ENCODE results near the gene GFRA1. TPM values are rescaled to one million over a fixed set of nuclear protein-coding genes. Genes with fewer than 3 reads are reported as not detected.

GFRA1 gene
- not detected for total RNA-seq

GRCh38 chr10:116272440-116273283, at the start of gene GFRA1:
TSS of gene GFRA1 (minus strand) at chr10:116273206. CDS start at chr10:116272029, 1,177 bp downstream.

Other genes starting within 250 kb of the GFRA1 start
- not detected for gene CCDC172, start 51.2 kb upstream of the GFRA1 start, total RNA-seq
- gene PNLIPRP3, start 154.6 kb upstream of the GFRA1 start, total RNA-seq, result not detected

All from activated naive CD4-positive, alpha-beta T cell treated with anti-CD3 and anti-CD28 coated beads, Interleukin-2, amount 10 ng/mL, durations not matched to agents 5 hours and 36 hours (primary cell).